GM18867 (cell line): ENCODE results near the gene DNAJA3.
"Not testable (repeated sequence)": the region's sequence is repeated elsewhere in the genome, so short reads cannot be mapped to it uniquely, and the experiment has no call there.

Experiments
- ATAC-seq: cut with Tn5 transposase; IDR thresholded peaks from one replicate; pipeline ENCODE4 v1.9.1; 2021; ENCODE audit warnings: mild to moderate bottlenecking, moderate library complexity; ENCODE audit not compliant: unreplicated experiment

DNAJA3 gene

GRCh38 chr16:4386951-4387565, 38.6 kb upstream of the DNAJA3 start:
- ATAC-seq: no peak

DNA sequence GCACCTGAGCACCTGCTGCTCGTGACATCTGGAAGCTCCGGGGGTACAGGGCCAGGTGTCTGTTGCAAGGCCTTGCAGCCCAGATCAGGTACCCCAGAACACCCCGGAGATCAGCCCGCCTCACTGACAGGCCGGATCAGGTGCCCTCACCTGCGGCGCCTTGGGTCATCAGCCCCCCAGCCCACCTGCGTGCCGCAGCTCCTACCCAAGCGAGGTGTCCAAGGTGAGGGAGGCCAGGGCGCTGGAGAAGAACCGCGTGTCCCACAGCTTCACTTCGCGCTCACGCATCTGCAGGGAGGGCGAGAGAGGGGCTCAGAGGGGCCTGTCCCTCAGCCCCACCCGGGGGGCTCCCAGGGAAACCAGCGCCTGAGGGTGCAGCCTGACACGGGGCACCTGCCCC, 37.9 kb upstream of the DNAJA3 start:
- ATAC-seq: no peak

DNA sequence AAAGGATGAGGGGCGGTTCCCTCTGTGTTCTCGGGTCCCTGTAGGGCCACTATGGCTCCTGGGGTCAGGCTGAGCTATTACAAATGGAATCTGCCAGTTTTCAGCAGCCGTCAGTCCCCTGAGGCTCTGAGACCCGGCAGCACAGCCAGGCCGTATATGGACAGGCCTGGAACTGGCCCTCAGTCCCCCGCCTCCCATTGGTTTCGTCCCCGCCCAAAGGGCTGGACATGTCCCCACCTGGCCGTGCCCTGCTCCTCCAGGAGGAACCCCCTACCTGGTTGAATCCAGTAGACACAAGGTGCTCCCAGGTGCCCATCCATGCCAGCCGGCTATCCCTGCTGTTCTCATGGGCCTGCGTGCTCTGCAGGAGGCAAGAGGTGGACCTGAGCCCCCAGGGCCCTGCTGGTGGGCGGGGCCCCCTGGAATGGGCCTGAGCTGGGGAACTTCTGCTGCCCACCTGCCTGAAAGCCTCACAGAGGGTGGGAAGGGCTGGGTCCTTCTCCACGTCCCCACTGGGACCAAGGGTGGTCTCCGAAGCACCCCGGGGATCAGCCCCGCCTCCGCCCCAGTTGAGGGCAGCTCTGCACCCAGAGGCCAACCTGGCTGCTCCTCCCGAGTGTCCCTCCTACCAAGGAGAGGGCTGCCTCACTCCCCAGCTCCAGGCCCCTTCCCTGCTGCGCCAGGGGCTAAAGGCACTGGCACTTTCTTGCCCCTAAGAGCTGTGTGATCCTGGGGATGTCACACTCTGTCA, 37.2 kb upstream of the DNAJA3 start:
- ATAC-seq: no peak

GRCh38 chr16:4389051-4389955, 36.4 kb upstream of the DNAJA3 start:
- ATAC-seq: no peak

- ATAC-seq: no peak
These were observed 35.1 kb upstream of the DNAJA3 start for GRCh38 chr16:4390266-4391260.

DNA sequence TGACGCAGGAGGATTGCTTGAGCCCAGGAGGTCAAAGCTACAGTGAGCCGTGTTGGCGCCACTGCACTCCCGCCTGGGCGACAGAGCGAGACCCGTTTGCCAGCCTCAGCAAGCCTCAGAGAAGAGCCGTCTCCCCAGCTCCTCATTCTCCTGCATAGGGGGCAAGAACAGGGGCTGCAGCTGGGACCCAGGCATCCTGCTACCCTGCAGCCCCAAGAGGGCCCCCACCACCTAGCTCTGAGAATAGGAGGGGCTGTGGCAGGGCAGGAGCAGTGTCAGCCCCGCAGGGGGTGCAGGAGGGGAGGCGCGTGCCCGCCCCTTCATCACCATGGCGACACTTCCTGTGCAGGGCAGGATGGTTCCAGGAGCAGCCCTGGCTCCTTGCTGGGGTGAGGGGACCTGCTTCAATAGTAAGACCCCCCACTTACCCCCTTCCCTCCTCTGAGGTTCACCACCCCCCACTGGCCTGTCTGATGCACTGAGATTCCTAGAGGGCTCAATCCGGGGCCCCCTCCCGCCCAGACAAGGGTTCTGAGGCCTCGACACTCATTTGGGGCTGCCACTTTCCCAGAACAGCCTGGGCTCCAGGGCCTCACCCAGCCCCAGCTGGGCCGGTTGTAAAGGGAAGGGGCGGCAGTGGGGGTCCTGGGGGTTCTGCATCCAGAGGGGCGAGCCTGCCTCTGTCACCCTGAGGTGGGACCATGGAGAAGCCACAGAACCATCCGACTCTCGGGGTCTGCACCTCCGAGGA, 33.9 kb upstream of the DNAJA3 start:
- ATAC-seq: no peak

DNA sequence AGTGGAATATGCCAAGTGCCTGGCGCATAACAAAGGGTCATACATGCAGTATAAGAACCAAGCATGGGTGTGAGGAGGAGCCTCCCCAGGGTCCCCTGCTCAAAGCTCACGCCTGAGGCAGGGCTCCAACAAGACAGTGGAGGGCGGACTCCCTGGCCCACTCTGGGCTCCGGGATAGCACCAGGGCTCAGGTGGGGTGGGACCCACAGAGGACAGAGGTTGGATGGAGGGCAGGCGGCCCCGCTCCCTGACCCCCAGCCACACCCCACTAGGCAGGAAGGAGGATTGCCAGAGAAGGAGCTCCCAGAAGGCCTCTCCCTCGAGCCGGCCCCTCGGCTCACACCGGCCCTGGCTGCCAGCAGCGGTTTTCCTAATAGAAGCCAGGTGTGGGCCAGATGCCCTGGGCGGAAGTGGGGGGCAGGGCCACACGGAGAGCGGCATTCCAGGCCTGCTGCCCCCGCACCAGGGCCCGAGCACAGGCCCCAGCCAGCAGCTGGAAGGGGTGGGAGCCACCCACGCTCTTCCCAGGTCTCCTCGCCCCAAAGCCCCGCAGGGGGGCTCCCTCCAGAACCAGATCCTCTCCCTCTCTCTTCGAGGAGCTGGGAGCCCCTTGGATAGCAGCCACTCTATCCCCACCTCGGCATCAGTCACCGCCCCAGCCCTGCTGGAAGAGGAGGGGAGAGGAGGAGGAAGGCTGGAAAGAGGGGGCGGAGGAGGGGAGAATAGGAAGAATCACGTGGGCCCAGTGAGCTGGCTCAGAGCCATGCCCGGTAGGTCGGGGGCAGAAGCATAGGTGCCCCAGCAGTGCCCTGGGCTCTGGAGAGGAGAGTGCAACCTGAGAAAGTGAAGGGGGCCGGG, 33.1 kb upstream of the DNAJA3 start:
- ATAC-seq: no peak

GRCh38 chr16:4393240-4393600, 32.4 kb upstream of the DNAJA3 start:
- ATAC-seq: no peak

GRCh38 chr16:4393850-4394249, 31.8 kb upstream of the DNAJA3 start:
- not testable (repeated sequence) for ATAC-seq

- no peak for ATAC-seq
These were observed 30.5 kb upstream of the DNAJA3 start for GRCh38 chr16:4395055-4395726.

GRCh38 chr16:4399001-4399730, 26.5 kb upstream of the DNAJA3 start:
- no peak for ATAC-seq

- ATAC-seq: no peak
These were observed 24.6 kb upstream of the DNAJA3 start for GRCh38 chr16:4401094-4401501.

- no peak for ATAC-seq
These were observed 24.2 kb upstream of the DNAJA3 start for GRCh38 chr16:4401510-4401909.

DNA sequence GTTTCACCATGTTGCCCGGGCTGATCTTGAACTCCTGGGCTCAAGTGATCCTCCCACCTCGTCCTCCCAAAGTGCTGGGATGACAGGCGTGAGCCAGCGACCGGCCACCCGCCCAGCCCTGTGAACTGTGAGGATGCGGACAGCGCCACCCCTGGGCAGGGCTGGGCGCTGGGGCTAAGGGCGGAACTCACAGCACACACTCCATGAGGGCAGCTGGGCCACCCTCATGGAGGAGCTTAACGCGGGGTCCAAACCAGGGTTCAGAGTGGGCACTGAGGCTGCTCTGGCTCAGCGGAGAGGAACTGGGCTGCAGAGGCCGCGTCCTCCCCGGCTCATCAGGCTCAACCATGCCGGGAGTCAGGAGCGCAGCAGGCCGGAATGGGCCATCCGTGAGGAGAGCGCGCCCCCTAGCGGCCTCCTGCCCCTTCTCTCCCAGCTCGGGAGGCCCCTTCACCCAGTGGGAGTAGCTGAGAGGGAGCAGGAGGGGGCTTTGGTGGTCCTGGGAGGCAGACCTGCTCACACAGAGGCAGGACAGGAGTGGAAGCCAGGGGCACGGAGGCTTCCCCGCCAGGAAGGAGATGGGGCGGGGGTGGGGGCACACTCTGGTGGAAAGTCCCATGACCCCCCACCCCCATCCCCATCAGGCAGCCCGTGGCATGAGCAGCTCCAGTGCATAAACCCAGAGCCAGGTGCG, 23.1 kb upstream of the DNAJA3 start:
- no peak for ATAC-seq

- no peak for ATAC-seq
These were observed 22.3 kb upstream of the DNAJA3 start for GRCh38 chr16:4403133-4403949.

- no peak for ATAC-seq
These were observed 21.3 kb upstream of the DNAJA3 start for GRCh38 chr16:4404247-4404966.
